ENCODE results near the gene SLC15A4.

Gene SLC15A4

DNA sequence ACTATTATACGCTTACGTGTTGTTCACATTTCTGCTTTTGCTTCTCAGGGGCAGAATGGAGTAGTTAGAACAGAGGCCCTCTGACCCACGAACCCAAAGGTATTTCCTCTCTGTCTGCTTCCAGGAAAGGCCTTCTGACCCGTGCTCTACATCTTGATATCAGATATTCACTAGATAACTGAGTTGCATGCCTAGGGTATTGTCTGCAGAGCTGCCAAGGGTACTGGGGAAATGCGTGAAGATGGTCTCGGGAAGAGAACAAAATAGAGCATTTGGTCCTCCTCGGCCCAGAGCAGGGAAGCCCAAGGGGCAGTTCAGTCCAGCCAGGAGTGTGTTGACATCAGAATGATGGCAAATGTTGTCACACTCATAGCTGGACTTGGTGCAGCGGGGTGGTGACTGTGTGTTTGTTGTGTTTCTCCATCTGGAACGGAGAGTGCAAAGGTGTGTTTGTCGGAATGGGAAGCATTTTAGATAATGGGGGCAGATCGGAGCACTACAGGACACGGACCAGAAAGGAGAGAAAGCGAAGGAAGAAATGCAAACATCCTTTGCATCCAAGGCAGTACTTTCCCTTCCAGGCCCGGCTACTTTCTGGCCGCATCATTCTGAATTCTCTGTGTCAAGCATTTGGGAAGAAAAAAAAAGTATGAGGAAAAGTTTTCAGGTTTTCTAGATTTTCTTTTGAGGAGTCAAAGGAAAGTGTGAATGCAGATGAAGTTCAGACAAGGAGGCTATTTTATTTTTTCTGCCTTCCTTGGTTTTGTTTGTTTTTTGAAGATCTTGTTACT is 37.7 kb upstream of the SLC15A4 start:
- Histone ChIP-seq H3K4me2 (ENCODE audit: low read depth, low read length, poor library complexity, severe bottlenecking) (no peak overlapping the region), H3F3A (ENCODE audit: insufficient read depth) (no peaks in the 10 kb centered on the region), H3K36me3 (ENCODE audit: low read length) (no peaks in the 10 kb centered on the region), H3K27me3 (ENCODE audit: low read length) (no peaks in the 10 kb centered on the region), H3K4me3 (ENCODE audit: insufficient read depth, low read length, poor library complexity, severe bottlenecking) (no peak overlapping the region), H3K79me2 (ENCODE audit: insufficient read depth, low read length) (no peaks in the 10 kb centered on the region), H3K9me3 (ENCODE audit: insufficient read depth, low read length) (no peaks in the 10 kb centered on the region), H2AFZ (ENCODE audit: low read depth, low read length, severe bottlenecking) (no peak overlapping the region), H3K9me2 (replicated peaks; ENCODE audit: insufficient read depth, low read length) (no peaks in the 10 kb centered on the region), H4K20me1 (ENCODE audit: low read depth, low read length) (no peaks in the 10 kb centered on the region), H3K27ac (ENCODE audit: low read depth, low read length) (no peak overlapping the region), H3K9ac (ENCODE audit: low read length) (no peak overlapping the region)
- TF ChIP-seq, protein P1, sequence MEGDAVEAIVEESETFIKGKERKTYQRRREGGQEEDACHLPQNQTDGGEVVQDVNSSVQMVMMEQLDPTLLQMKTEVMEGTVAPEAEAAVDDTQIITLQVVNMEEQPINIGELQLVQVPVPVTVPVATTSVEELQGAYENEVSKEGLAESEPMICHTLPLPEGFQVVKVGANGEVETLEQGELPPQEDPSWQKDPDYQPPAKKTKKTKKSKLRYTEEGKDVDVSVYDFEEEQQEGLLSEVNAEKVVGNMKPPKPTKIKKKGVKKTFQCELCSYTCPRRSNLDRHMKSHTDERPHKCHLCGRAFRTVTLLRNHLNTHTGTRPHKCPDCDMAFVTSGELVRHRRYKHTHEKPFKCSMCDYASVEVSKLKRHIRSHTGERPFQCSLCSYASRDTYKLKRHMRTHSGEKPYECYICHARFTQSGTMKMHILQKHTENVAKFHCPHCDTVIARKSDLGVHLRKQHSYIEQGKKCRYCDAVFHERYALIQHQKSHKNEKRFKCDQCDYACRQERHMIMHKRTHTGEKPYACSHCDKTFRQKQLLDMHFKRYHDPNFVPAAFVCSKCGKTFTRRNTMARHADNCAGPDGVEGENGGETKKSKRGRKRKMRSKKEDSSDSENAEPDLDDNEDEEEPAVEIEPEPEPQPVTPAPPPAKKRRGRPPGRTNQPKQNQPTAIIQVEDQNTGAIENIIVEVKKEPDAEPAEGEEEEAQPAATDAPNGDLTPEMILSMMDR (IDR thresholded peaks at IDR 0.05; ENCODE audit: insufficient read depth, low read length, poor library complexity, severe bottlenecking), result no peak
- no peak for TF ChIP-seq EZH2phosphoT487 (conservative IDR thresholded peaks at IDR 0.05; ENCODE audit: low read length)

DNA sequence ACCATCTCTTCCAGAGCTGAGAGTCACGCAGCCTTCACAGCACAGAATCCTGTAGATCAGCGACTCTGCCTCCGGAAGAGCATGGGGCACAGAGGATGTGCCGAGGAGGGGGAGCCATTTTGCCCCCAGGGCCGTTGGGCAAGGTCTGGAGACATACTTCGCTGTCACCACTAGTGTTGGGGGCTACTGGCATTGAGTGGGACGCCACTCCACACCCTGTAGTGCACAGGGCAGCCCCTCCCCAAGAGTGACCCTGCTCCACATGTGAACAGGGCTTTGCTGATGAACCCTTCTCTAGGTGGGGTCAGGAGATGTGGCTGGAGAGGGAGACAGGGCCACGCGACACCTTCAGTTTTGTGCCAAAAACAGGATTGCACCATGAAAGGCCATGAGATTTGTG is 35.6 kb upstream of the SLC15A4 start:
- Histone ChIP-seq H3K4me2 (ENCODE audit: low read depth, low read length, poor library complexity, severe bottlenecking) (no peak overlapping the region), H3K27ac (ENCODE audit: low read depth, low read length) (no peak overlapping the region), H4K20me1 (ENCODE audit: low read depth, low read length) (no peaks in the 10 kb centered on the region), H3K27me3 (ENCODE audit: low read length) (no peaks in the 10 kb centered on the region), H3K9me3 (ENCODE audit: insufficient read depth, low read length) (no peaks in the 10 kb centered on the region), H3K36me3 (ENCODE audit: low read length) (no peaks in the 10 kb centered on the region), H3K9ac (ENCODE audit: low read length) (no peak overlapping the region), H2AFZ (ENCODE audit: low read depth, low read length, severe bottlenecking) (no peak overlapping the region), H3K79me2 (ENCODE audit: insufficient read depth, low read length) (no peaks in the 10 kb centered on the region), H3K4me3 (ENCODE audit: insufficient read depth, low read length, poor library complexity, severe bottlenecking) (no peak overlapping the region), H3F3A (ENCODE audit: insufficient read depth) (no peaks in the 10 kb centered on the region), H3K9me2 (replicated peaks; ENCODE audit: insufficient read depth, low read length) (no peaks in the 10 kb centered on the region)
- TF ChIP-seq, protein P1 (IDR thresholded peaks at IDR 0.05; ENCODE audit: insufficient read depth, low read length, poor library complexity, severe bottlenecking), result no peak
- TF ChIP-seq EZH2phosphoT487 (conservative IDR thresholded peaks at IDR 0.05; ENCODE audit: low read length), result no peak

DNA sequence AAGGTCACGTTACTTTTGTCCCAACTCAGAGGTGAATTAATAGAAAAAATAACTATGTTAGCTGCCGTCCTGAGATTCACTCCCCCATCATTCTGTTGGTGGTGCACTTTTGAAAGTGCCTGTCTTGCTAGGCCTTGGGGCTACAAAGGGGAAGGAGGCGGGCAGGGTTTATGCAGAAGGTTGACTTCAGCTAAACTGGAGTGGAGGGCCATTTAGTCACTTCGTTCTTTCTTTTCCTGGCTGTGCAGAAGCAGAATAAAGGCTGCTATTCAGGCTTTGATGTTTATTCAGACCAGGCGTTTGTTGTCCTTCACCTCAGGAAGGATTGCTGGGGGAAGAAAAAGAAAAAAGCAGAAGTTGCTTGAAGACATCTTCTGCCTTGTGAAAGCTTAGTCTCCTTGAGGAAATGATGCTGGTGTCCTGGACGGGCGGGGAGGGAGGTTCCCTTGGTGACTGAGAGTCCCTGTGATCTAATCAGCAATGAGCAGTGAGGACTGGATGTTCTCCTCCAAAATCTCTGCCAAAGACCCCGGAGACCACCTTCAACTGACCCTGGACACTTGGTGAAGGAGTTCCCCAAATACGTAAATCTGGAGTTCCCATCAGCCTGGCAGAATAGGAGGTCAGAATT is 33.5 kb upstream of the SLC15A4 start:
- Histone ChIP-seq H3F3A (ENCODE audit: insufficient read depth) (no peaks in the 10 kb centered on the region), H3K4me3 (ENCODE audit: insufficient read depth, low read length, poor library complexity, severe bottlenecking) (no peak overlapping the region), H3K9me3 (ENCODE audit: insufficient read depth, low read length) (no peaks in the 10 kb centered on the region), H3K27me3 (ENCODE audit: low read length) (no peaks in the 10 kb centered on the region), H3K79me2 (ENCODE audit: insufficient read depth, low read length) (no peaks in the 10 kb centered on the region), H3K9me2 (replicated peaks; ENCODE audit: insufficient read depth, low read length) (no peaks in the 10 kb centered on the region), H2AFZ (ENCODE audit: low read depth, low read length, severe bottlenecking) (no peak overlapping the region), H3K4me2 (ENCODE audit: low read depth, low read length, poor library complexity, severe bottlenecking) (no peak overlapping the region), H4K20me1 (ENCODE audit: low read depth, low read length) (no peaks in the 10 kb centered on the region), H3K36me3 (ENCODE audit: low read length) (no peaks in the 10 kb centered on the region), H3K27ac (ENCODE audit: low read depth, low read length) (no peak overlapping the region), H3K9ac (ENCODE audit: low read length) (no peak overlapping the region)
- TF ChIP-seq, protein P1 (IDR thresholded peaks at IDR 0.05; ENCODE audit: insufficient read depth, low read length, poor library complexity, severe bottlenecking), result no peak
- no peak for TF ChIP-seq EZH2phosphoT487 (conservative IDR thresholded peaks at IDR 0.05; ENCODE audit: low read length)
